NCI-H526 treated with DMSO at 0.1 percent for 48 hours (cell line): Measurements from ENCODE around the gene TOLLIP.
A peak's percentile ranks its signal among the peaks of the same experiment; 100 is the strongest.
"Not testable (repeated sequence)": the region's sequence is repeated elsewhere in the genome, so short reads cannot be mapped to it uniquely, and the experiment has no call there.

Source experiments
- DNase-seq: peaks from one replicate; lab custom pipeline; 2025; lab: John Stamatoyannopoulos, UW

TOLLIP gene

DNA sequence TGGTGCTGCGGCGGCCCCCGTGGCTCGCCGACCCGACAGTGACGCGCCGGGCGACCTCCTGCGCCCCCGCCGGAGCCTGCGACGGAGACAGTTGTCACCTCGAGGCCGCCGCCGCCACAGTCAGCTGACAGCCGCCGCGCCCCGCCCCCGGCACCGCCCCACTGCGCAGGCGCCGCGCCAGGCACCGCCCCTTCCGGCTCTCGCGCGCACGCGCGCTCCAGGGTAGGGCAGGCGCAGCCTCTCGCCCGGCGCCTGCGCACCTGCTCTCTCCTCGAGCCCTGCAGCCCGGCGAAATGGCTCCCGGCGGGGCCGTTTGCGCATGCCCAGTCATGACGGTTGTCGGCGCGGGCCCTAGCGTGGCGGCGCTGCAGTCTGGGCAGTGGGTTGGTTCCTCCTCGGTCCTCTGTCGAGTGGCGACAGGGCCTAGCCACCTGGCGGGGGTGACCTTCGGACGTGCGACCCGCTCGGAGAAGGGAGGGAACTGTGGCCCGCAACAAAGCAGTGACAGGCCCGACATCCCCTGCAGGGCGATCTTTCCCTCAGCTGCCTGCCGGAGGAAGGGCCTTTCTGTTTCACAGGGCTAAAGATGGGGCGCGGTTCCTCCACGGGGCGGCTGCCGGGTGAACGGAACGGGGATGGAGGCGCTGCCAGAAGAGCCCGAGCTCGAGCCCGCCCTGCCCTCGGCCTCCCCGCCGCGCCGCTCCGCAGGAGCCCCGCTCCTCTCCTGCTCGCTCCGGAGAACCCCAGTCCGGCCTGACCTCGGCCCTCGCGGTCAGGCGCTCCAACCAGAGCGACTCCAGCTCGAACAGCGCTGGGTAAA lies at the start of gene TOLLIP:
TOLLIP (minus strand) TSS at position 135 of the 820 bp plus-strand sequence; CDS start at position 1, 134 bp downstream.
- DNase-seq: peak; percentile 85

DNA sequence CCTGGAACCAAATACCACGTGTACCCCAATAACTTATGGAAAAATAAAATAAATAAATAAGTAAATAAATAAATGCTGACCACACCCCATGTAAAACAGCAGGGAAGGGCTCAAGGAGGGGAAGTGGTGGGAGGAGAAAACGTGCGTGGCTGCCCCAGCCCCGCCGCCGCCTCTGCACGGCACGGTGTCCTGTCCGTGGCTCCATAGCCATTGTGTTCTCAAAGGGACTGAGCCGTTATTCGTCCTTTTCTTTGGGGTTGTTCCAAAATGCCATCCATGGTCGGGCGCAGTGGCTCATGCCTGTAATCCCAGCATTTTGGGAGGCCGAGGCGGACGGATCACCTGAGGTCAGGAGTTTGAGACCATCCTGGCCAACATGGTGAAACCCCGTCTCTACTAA lies 49.5 kb upstream of the TOLLIP start:
- not testable (repeated sequence) for DNase-seq

GRCh38 chr11:1358286-1358685 lies 48.9 kb upstream of the TOLLIP start:
- DNase-seq: no peak

DNA sequence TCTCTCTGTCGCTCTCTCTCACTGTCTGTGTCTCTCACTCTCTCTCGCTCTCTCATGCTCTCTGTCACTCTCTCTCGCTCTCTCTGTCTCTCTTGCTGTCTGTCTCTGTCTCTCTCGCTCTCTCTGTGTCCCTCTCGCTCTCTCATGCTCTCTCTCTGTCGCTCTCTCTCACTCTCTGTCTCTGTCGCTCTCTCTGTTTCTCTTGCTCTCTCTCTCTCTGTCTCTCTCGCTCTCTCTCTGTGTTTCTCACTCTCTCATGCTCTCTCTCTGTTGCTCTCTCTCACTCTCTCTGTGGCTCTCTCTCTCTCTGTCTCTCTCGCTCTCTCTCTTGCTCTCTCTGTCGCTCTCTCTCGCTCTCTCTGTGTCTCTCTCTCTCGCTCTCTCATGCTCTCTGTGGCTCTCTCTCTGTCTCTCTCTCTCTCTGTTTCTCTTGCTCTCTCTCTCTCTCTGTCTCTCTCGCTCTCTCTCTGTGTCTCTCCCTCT lies 47.1 kb upstream of the TOLLIP start:
- no peak for DNase-seq

DNA sequence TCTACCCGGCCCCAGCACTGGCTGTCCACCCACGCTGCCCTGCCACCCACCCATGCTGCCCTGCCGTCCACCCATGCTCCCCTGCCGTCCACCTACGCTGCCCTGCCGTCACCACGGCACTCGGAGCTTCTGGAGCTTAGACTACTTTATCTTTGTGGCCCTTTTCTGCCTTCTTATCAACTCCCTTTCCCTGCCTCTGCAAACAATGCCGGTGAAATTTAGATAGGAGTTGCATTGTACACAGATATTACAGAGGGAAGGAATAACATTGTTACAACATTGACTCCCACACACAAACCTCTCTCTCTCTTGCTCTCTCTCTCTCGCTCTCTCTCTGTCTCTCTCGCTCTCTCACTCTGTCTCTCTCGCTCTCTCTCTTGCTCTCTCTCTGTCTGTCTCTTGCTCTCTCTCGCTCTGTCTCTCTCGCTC lies 46.6 kb upstream of the TOLLIP start:
- DNase-seq: no peak

DNA sequence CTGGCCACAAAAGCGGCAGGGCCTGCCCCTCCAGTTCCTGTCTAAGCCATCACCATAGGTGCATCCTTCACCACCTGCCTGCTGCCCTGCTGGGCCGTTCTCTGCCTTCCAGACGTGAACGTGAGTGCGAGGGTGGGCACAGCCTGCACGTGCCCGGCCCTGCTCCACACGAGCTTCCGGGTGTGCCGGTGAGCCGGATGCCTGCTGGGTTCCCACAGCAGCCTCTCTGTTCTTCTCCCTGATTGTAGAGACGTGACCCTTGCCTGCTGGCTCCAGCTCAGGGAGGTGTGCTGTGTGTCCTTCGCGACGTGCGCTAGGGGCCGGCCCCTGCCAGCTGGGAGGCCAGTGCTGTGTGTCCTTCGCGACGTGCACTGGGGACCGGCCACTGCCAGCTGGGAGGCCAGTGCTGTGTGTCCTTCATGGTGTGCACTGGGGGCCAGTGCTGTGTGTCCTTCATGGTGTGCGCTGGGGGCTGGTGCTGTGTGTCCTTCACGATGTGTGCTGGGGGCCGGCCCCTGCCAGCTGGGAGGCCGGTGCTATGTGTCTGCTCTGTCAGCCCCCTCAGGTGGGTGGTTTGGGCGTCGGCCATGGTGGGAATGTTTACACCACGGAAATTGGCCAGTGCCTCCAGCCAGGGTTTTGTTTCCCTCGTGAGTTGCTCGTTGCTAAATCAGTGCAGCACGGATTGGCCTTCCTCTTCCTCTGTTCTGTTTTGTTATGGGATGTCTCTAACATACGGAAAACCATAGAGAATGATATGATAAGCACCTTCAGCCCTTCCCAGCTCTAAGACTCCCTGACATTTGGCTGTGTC lies 44.9 kb upstream of the TOLLIP start:
- no peak for DNase-seq

DNA sequence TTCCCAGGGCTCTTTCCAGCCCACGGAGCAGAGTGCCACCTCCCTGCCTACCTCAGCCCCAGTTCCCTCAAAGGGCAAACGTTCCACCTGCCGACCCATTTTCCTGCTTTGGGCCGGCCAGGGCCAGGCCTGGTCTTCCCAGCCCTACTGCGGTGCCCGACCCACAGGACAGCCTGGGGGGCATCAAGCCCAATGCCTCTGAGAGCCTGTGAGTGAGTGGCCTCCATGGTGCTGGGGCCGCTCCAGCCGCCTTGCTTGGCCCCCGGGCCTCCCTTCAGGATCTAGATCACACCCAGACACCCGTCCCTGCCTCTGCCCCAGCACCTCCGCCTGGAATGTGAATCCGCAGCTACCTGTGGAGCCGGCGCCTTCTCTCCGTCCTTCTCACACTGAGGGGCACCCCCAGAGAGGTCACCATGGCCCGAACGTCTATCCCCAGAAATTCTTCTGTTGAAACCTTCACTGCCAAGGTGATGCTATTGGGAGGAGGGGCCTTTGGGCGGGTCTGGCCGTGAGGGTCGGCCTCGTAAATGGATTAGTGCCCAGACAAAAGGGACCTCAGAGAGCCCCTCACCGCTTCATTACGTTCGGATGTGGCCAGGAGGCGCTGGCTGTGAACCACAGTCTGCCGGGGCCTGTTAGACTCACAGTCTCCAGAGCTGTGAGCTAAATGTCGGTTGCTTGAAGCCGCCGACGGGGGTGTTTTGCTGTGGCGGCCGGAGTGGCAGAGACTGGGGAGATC lies 44.1 kb upstream of the TOLLIP start:
- no peak for DNase-seq

DNA sequence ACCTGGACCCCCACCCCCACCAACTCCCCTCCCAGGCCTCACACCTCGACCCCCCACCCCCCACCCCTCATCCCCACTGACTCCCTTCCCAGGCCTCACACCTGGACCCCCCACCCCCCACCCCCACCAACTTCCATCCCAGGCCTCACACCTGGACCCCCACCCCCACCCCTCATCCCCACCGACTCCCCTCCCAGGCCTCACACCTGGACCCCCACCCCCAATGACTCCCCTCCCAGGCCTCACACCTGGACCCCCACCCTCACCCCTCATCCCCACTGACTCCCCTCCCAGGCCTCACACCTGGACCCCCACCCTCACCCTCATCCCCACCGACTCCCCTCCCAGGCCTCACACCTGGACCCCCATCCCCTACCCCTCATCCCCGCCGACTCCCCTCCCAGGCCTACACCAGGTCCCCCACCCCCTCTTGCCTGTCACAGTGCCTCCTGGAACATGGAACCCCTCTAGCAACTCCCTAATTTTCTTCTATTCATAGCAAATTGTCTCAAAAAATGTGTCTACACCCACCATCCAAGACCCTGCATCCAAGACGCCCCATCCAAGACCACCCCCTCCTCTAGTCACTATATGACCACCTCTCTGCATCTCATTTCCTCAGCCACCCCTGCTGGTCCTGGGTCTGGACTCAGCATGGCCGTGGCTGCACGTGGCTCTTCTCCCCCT lies 43.4 kb upstream of the TOLLIP start:
- no peak for DNase-seq

DNA sequence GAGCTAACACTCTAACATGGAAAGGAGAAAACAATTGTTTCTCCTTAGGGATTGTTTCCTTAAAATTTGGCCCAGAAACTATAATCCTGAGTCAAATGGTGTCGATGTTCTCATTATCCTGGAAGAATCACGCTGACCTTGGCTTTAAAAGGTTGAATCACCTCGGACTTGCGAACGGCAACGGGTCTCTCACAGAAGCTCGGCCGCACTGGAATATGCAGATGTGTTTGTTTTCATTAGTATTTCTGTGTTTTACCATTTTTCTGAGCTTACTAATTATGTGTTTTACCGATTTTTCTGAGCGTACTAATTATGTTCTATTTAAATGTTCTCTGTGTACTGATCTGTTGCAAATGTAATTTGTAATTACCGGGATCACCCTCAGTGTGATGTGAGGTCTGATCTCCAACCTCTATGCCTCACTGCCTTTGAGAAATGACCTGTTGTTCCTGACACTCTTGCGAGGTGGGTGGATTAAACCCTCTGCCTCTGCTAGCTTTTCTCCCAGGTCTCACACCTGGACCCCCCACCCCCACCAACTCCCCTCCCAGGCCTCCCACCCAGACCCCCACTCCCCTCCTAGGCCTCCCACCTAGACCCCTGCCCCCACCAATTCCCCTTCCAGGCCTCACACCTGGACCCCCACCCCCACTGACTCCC lies 42.0 kb upstream of the TOLLIP start:
- DNase-seq: peak; percentile 20

DNA sequence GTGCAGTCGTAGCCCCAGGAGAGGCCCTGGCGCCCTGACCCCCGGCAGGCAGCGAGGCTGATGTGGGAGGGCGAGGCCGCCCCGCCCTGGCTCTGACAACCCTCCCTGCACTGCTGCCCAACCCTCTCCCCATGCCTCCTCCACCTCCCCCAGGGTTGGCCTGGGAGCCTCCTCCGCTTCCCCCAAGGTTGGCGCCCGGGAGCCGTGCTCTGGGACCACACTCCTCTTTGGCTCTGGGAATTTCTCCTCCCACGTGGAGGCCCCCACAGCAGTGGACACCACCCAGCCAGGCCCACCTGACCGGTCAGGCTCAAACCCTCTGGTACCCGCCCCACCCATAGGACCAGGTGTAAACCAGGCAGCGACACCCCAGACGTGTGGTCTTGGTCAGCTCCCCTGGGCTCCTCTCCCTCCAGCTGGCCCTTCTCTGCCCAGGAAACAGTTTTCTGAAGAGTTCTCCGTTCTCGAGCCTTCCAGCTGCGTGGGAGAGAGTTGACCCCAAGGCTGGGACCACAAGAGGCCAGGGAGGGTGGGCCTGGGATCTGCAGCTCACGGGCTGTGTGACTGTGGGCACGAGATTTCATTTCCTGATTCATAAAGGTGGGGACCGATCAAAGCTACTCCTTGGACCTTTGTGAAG lies 40.8 kb upstream of the TOLLIP start:
- DNase-seq: no peak

DNA sequence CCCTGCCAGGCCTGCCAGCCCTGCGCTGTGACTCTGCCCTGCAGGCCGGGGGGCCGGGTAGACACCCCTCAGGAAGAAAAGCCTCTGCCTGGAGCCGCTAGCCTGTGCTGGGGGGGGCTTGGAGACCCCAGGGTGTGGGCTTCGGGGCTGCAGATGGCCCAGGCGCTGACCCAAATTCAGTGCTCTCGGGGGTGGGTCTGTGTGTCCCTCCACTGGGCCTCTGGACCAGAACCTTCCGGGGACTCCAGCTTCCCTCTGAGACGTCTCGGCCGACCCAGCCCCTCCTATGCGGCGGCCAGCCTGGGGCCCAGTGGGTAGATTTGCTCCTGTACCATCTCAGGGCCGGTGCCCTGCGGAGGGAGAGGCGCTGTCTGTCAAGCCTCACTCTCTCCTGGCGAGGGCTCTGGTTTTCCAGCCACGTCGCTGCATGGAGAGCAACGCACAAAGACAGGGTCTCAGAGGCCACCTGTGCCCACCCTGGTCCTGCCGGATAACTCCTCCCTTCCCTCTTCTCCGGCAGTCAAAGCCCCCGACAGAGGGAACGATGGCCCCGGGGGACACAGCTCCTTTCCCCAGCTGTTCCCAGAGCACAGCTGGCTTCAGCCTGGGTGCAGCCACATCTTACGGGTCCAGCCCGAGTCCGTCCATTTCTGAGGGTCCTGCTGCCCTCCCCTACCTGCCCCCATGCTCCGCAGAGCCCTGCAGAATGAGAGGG lies 40.1 kb upstream of the TOLLIP start:
- DNase-seq: no peak

DNA sequence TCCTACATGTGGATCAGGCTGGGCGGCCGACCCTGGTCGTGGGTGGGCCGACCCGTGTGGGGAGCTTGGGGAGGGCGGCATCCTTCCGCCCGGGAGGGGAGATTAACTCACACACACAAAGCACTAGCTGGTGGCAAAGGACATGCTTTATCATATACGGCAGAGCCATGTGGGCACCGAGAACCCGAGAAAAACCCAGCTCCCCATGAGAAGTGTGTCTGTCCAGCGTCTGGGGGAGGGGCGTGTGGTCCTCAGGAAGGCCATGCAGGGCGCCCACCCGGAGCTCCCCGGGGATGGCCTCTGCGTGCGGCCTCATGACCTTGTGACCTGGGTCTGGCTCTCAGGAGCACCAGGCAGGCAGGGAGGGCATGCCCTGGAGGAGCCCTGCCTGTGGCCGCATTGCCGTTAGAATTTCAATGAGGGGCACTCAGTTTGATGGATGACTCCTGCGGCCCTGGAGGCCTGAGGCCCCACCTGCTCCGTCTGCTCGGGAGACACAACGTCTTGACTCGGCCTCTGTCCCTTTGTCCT lies 39.4 kb upstream of the TOLLIP start:
- no peak for DNase-seq

DNA sequence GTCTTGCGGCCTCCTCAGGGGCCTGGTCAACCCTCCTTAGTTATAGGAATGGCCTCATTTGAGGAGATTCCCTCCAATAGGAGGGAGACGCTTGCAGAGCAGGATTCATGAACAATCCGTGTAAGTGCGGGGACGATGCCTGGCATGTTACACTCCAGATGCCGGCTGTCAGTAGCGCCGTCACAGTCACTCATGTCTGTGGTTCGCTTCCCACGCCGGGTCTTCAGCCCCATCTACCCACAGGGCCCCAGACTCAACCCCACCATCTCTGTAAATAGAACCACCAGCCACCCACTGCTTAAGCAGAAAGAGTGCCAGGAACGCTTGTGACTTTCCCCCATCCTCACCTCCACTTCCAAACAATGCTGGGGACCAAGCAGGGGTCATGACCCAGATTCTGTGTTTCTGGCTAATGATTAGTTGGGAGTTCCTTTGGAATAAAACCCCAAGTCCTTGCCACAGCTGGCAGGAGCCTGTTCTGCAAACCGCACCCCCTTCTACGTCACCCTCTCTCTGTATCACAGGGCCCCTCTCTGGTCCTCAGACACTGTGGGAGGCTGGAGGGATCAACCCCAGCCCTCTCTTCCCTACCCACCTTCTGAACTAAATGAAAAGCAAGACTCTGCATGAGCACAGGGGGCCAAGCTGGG lies 38.8 kb upstream of the TOLLIP start:
- no peak for DNase-seq

- DNase-seq: not testable (repeated sequence)
These were observed 38.1 kb upstream of the TOLLIP start for GRCh38 chr11:1347411-1347999.

GRCh38 chr11:1346669-1347390 lies 37.4 kb upstream of the TOLLIP start:
- DNase-seq: no peak

GRCh38 chr11:1345737-1346513 lies 36.5 kb upstream of the TOLLIP start:
- DNase-seq: no peak

GRCh38 chr11:1344056-1344635 lies 34.7 kb upstream of the TOLLIP start:
- DNase-seq: no peak
